Subcutaneous adipose tissue (tissue), 4 donors: ENCODE data around the gene PACS1. TPM values are rescaled to one million over a fixed set of nuclear protein-coding genes. Genes with fewer than 3 reads are reported as not detected.

Experiments
- CTCF ChIP-seq: fragments of 450-650 bp; IDR thresholded peaks from one replicate; pipeline ENCODE4 v1.5.1; 2016; ENCODE audit warnings: low read depth, mild to moderate bottlenecking, control low read depth, antibody characterized with exemption, moderate library complexity
- total RNA-seq, 4 donors: library from RNA; depleted of rRNA; stranded (reverse); fragments of >200 nt; gene quantifications; one replicate each; pipeline ENCODE4 v1.1.0, GENCODE V29; 2016

The PACS1 gene
- total RNA-seq, 4 donors from 2014 or later, result 38.3 to 75.7 (median 41.0) TPM

- no peak for TF ChIP-seq CTCF
Observed at GRCh38 chr11:66036334-66036710, 33.8 kb upstream of the PACS1 start.

- no peak for TF ChIP-seq CTCF
Observed at GRCh38 chr11:66037327-66037726, 32.7 kb upstream of the PACS1 start.

- TF ChIP-seq CTCF, result no peak
Observed at GRCh38 chr11:66039765-66040164, 30.3 kb upstream of the PACS1 start.

GRCh38 chr11:66042227-66042995, 27.7 kb upstream of the PACS1 start:
- no peak for TF ChIP-seq CTCF

GRCh38 chr11:66042996-66043906, 26.8 kb upstream of the PACS1 start:
- TF ChIP-seq CTCF, result no peak

GRCh38 chr11:66044757-66045156, 25.3 kb upstream of the PACS1 start:
- TF ChIP-seq CTCF, result no peak

GRCh38 chr11:66045177-66045639, 24.9 kb upstream of the PACS1 start:
- no peak for TF ChIP-seq CTCF
